Liver (tissue), 9 donors: ENCODE measurements around the gene HOXB13. TPM values are rescaled to one million over a fixed set of nuclear protein-coding genes. Genes with fewer than 3 reads are reported as not detected.

ENCODE experiments used
- DNase-seq: peaks from one replicate; pipeline ENCODE4 v3.0.0-alpha.2; 2017; ENCODE audit warnings: low spot score
- H3K27ac ChIP-seq, 2 donors: one replicate each; pipeline ENCODE4 v1.7.0; 2013; ENCODE audit warnings: inconsistent platforms in 2 of 2, low read length in 2 of 2, control low read depth in 1 of 2, low read depth in 1 of 2, mild to moderate bottlenecking in 1 of 2
- H3K27me3 ChIP-seq, 4 donors: one replicate each; pipeline versions ENCODE4 v1.6.1 to v1.7.0; 2013; ENCODE audit warnings: low read length in 3 of 4, inconsistent platforms in 1 of 4, mild to moderate bottlenecking in 1 of 4, moderate library complexity in 1 of 4; ENCODE audit not compliant: control insufficient read depth in 4 of 4, insufficient read depth in 4 of 4
- H3K36me3 ChIP-seq, 4 donors: one replicate each; pipeline versions ENCODE4 v1.6.1 to v1.7.0; 2013; ENCODE audit warnings: low read length in 3 of 4, mild to moderate bottlenecking in 3 of 4, low read depth in 1 of 4, moderate library complexity in 1 of 4; ENCODE audit not compliant: control insufficient read depth in 4 of 4, insufficient read depth in 3 of 4
- H3K4me1 ChIP-seq, 4 donors: one replicate each; pipeline versions ENCODE4 v1.6.1 to v1.7.0; 2013; ENCODE audit warnings: low read length in 3 of 4, mild to moderate bottlenecking in 3 of 4, moderate library complexity in 1 of 4; ENCODE audit not compliant: control insufficient read depth in 4 of 4, insufficient read depth in 4 of 4
- H3K4me3 ChIP-seq, 3 donors: one replicate each; pipeline versions ENCODE4 v1.6.1 to v1.7.0; 2013; ENCODE audit warnings: low read length in 3 of 3, control low read depth in 1 of 3, low read depth in 1 of 3, mild to moderate bottlenecking in 1 of 3
- H3K9ac ChIP-seq, 2 donors: one replicate each; pipeline ENCODE4 v1.7.0; 2013; ENCODE audit warnings: low read length in 2 of 2, mild to moderate bottlenecking in 2 of 2, moderate library complexity in 2 of 2, control low read depth in 1 of 2, low read depth in 1 of 2
- H3K9me3 ChIP-seq, 4 donors: one replicate each; pipeline versions ENCODE4 v1.6.1 to v1.7.0; 2013; ENCODE audit warnings: low read length in 3 of 4; ENCODE audit not compliant: control insufficient read depth in 4 of 4
- EGR1 ChIP-seq, 2 donors: IDR thresholded peaks; 2 replicates each; pipeline ENCODE4 v1.6.1; 2016 to 2018; ENCODE audit warnings: antibody characterized with exemption in 2 of 2, low read depth in 2 of 2
- FOXA1 ChIP-seq: IDR thresholded peaks from 2 replicates; pipeline ENCODE4 v1.6.1; 2016; ENCODE audit warnings: antibody characterized with exemption
- FOXA2 ChIP-seq: IDR thresholded peaks from 2 replicates; pipeline ENCODE4 v1.6.1; 2016; ENCODE audit warnings: antibody characterized with exemption
- GABPA ChIP-seq, 2 donors: IDR thresholded peaks in 1 of 2; conservative IDR thresholded peaks in 1 of 2; 2 replicates each; pipeline ENCODE4 v1.6.1; 2016; ENCODE audit warnings: antibody characterized with exemption in 2 of 2, mild to moderate bottlenecking in 1 of 2, moderate library complexity in 1 of 2
- HNF4A ChIP-seq, 2 donors: conservative IDR thresholded peaks; 2 replicates each; pipeline ENCODE4 v1.6.1; 2016; ENCODE audit warnings: antibody characterized with exemption in 2 of 2, mild to moderate bottlenecking in 2 of 2
- HNF4G ChIP-seq: IDR thresholded peaks from 2 replicates; pipeline ENCODE4 v1.6.1; 2016; ENCODE audit warnings: antibody characterized with exemption
- JUND ChIP-seq, 2 donors: IDR thresholded peaks; 2 replicates each; pipeline ENCODE4 v1.6.1; 2016; ENCODE audit warnings: antibody characterized with exemption in 2 of 2
- NR2F2 ChIP-seq: IDR thresholded peaks from 2 replicates; pipeline ENCODE4 v1.6.1; 2016; ENCODE audit warnings: antibody characterized with exemption
- RAD21 ChIP-seq, 2 donors: IDR thresholded peaks; 2 replicates each; pipeline ENCODE4 v1.6.1; 2016; ENCODE audit warnings: antibody characterized with exemption in 2 of 2, mild to moderate bottlenecking in 2 of 2
- RXRA ChIP-seq, 2 donors: IDR thresholded peaks; 2 replicates each; pipeline ENCODE4 v1.6.1; 2017 to 2018; ENCODE audit warnings: antibody characterized with exemption in 2 of 2, mild to moderate bottlenecking in 1 of 2
- SP1 ChIP-seq: IDR thresholded peaks from 2 replicates; pipeline ENCODE4 v1.6.1; 2018; ENCODE audit warnings: antibody characterized with exemption, mild to moderate bottlenecking
- TAF1 ChIP-seq: conservative IDR thresholded peaks from 2 replicates; pipeline ENCODE4 v1.6.1; 2016; ENCODE audit warnings: antibody characterized with exemption, mild to moderate bottlenecking
- YY1 ChIP-seq: IDR thresholded peaks from 2 replicates; pipeline ENCODE4 v1.6.1; 2016; ENCODE audit warnings: antibody characterized with exemption, mild to moderate bottlenecking
- WGBS: extraction: QIAGEN DNeasy Blood & Tissue Kit; methylation state at CpG from one replicate; pipeline ENCODE4 v1.1.7; 2013; 5-methylcytosine and 5-hydroxymethylcytosine counted together
- polyA plus RNA-seq, 2 donors: library from polyadenylated mRNA; stranded (reverse) in 1 of 2; unstranded in 1 of 2; fragments of 200-250 nt in 1 of 2; fragments of >200 nt in 1 of 2; fragmentation: Nextera tagmentation in 1 of 2; extraction: Ambion mirVana in 1 of 2; gene quantifications; one replicate each; pipeline versions ENCODE4 v1.2.1 to v1.2.3, GENCODE V29; 2013 to 2015
- total RNA-seq, 2 donors: library from RNA; depleted of rRNA; stranded (reverse); fragments of >200 nt; gene quantifications; one replicate each; pipeline ENCODE4 v1.2.3, GENCODE V29; 2014
- TF ChIP-seq, protein P1 (sequence below): fragments of 150-350 bp; IDR thresholded peaks from 2 replicates; pipeline ENCODE4 v1.5.1; 2017; ENCODE audit warnings: improper control_type of control experiment, low read depth, low read length; ENCODE audit not compliant: missing input control
- TF ChIP-seq, protein P2 (sequence below): IDR thresholded peaks from 2 replicates; pipeline ENCODE4 v1.6.1; 2016; ENCODE audit warnings: antibody characterized with exemption, mild to moderate bottlenecking
- TF ChIP-seq, protein P3 (sequence below): IDR thresholded peaks from 2 replicates; pipeline ENCODE4 v1.6.1; 2016; ENCODE audit warnings: antibody characterized with exemption
- TF ChIP-seq, protein P4 (sequence below): IDR thresholded peaks from 2 replicates; pipeline ENCODE4 v1.6.1; 2016; ENCODE audit warnings: antibody characterized with exemption
- TF ChIP-seq, protein P5 (sequence below): IDR thresholded peaks from 2 replicates; pipeline ENCODE4 v1.6.1; 2016; ENCODE audit warnings: antibody characterized with exemption
- donor health status: healthy.
- donor health status: healthy.
- donor health status: healthy.
- donor health status: healthy.
- donor health status: healthy.

HOXB13 gene
- total and polyA plus RNA-seq, 4 donors = not detected

DNA sequence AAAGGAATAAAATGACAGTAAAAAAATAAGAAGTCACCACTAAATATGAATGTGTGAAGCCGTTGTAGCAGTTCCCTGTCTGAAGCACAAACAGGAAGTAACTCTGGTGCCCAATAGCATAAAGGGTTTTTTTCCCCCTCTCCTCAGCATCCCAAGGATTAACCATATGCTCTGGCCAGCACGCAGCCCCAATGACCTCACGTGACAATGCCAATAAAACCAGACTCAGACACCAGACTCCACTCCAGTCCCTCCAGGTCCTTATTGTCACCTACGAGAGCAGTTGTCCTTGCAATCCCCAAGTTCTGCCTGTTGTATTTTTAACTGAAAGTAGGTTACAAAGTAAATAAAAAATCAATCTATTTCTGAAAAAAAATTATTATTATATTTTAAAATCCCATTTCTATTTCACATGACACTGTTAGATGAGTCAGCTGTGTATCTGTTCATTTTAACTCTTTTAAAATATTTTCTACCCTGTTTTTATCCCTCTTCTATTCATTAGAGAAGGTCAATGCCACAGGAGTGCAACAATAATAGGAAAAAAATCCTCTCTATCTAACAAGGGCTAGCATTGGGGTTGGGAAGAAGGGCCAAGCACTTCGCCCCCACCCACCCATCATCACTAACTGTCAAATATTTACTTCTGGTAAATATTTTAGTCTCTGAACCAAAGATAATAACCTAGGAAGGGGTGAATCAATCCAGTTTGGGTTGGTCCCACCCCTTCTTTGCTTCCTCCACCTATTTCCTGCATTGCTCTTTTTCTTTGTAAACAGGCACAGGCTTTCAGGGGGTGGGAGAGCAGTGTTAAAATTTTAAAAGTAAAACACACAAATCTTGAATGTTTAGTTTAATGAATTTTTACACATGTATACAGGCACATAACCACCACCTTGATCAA lies 12.8 kb downstream of the HOXB13 start:
- Histone ChIP-seq H3K9ac (no peak overlapping the region), H3K27me3 (peaks cover 4 to 40% (median 22%) of the 10 kb centered on the region in 4 donors), H3K27ac (no peak overlapping the region), H3K36me3 (no peaks in the 10 kb centered on the region), H3K9me3 (peaks cover 0 to 11% (median 0%) of the 10 kb centered on the region in 4 donors), H3K4me1 (peaks cover 0 to 8% (median 0%) of the 10 kb centered on the region in 4 donors), H3K4me3 (no peak overlapping the region)
- TF ChIP-seq, protein P1, sequence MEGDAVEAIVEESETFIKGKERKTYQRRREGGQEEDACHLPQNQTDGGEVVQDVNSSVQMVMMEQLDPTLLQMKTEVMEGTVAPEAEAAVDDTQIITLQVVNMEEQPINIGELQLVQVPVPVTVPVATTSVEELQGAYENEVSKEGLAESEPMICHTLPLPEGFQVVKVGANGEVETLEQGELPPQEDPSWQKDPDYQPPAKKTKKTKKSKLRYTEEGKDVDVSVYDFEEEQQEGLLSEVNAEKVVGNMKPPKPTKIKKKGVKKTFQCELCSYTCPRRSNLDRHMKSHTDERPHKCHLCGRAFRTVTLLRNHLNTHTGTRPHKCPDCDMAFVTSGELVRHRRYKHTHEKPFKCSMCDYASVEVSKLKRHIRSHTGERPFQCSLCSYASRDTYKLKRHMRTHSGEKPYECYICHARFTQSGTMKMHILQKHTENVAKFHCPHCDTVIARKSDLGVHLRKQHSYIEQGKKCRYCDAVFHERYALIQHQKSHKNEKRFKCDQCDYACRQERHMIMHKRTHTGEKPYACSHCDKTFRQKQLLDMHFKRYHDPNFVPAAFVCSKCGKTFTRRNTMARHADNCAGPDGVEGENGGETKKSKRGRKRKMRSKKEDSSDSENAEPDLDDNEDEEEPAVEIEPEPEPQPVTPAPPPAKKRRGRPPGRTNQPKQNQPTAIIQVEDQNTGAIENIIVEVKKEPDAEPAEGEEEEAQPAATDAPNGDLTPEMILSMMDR = no peak
- TF ChIP-seq, protein P2, sequence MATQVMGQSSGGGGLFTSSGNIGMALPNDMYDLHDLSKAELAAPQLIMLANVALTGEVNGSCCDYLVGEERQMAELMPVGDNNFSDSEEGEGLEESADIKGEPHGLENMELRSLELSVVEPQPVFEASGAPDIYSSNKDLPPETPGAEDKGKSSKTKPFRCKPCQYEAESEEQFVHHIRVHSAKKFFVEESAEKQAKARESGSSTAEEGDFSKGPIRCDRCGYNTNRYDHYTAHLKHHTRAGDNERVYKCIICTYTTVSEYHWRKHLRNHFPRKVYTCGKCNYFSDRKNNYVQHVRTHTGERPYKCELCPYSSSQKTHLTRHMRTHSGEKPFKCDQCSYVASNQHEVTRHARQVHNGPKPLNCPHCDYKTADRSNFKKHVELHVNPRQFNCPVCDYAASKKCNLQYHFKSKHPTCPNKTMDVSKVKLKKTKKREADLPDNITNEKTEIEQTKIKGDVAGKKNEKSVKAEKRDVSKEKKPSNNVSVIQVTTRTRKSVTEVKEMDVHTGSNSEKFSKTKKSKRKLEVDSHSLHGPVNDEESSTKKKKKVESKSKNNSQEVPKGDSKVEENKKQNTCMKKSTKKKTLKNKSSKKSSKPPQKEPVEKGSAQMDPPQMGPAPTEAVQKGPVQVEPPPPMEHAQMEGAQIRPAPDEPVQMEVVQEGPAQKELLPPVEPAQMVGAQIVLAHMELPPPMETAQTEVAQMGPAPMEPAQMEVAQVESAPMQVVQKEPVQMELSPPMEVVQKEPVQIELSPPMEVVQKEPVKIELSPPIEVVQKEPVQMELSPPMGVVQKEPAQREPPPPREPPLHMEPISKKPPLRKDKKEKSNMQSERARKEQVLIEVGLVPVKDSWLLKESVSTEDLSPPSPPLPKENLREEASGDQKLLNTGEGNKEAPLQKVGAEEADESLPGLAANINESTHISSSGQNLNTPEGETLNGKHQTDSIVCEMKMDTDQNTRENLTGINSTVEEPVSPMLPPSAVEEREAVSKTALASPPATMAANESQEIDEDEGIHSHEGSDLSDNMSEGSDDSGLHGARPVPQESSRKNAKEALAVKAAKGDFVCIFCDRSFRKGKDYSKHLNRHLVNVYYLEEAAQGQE = no peak
- TF ChIP-seq HNF4G (no peak), TAF1 (no peak), FOXA1 (no peak), JUND (IDR thresholded peaks at IDR 0.05) (no peak), GABPA (IDR thresholded peaks at IDR 0.05 in 1 of 2, conservative IDR thresholded peaks at IDR 0.05 in 1 of 2) (no peak), FOXA2 (no peak), HNF4A (conservative IDR thresholded peaks at IDR 0.05) (no peak), SP1 (no peak), YY1 (no peak), NR2F2 (no peak), RXRA (IDR thresholded peaks at IDR 0.05) (no peak), RAD21 (IDR thresholded peaks at IDR 0.05) (no peak), EGR1 (IDR thresholded peaks at IDR 0.05; ENCODE audit: low read depth in 2 of 2) (no peak)
- TF ChIP-seq, protein P3, sequence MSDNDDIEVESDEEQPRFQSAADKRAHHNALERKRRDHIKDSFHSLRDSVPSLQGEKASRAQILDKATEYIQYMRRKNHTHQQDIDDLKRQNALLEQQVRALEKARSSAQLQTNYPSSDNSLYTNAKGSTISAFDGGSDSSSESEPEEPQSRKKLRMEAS = no peak
- TF ChIP-seq, protein P4, sequence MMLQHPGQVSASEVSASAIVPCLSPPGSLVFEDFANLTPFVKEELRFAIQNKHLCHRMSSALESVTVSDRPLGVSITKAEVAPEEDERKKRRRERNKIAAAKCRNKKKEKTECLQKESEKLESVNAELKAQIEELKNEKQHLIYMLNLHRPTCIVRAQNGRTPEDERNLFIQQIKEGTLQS = no peak
- TF ChIP-seq, protein P5, sequence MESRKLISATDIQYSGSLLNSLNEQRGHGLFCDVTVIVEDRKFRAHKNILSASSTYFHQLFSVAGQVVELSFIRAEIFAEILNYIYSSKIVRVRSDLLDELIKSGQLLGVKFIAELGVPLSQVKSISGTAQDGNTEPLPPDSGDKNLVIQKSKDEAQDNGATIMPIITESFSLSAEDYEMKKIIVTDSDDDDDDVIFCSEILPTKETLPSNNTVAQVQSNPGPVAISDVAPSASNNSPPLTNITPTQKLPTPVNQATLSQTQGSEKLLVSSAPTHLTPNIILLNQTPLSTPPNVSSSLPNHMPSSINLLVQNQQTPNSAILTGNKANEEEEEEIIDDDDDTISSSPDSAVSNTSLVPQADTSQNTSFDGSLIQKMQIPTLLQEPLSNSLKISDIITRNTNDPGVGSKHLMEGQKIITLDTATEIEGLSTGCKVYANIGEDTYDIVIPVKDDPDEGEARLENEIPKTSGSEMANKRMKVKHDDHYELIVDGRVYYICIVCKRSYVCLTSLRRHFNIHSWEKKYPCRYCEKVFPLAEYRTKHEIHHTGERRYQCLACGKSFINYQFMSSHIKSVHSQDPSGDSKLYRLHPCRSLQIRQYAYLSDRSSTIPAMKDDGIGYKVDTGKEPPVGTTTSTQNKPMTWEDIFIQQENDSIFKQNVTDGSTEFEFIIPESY = no peak
- 37% methylated on average over 5 of the region's 5 CpGs for WGBS
- DNase-seq = no peak
